Measurements from ENCODE around the gene RAB4A. TPM values are rescaled to one million over a fixed set of nuclear protein-coding genes. Genes with fewer than 3 reads are reported as not detected.

Gene RAB4A
- total and polyA plus RNA-seq, 9 of the 15 experiments (the other 6 are each of a cell fraction or from before 2014, with no cell fraction given) = 8.3 to 61.0 (median 26.7) TPM

GRCh38 chr1:229342656-229343569 lies 72.0 kb downstream of the RAB4A start, which contains the start of gene CCSAP (continued):
- no peak for TF ChIP-seq ZNF23 (CRISPR knock-in tag; IDR thresholded peaks at IDR 0.05)
- no peak for TF ChIP-seq NCOA6 (IDR thresholded peaks at IDR 0.05)
- no peak for TF ChIP-seq XRCC3 (IDR thresholded peaks at IDR 0.05)
- TF ChIP-seq CHD1 (IDR thresholded peaks at IDR 0.05; ENCODE audit: low read length) = peak; percentile 52
- TF ChIP-seq ZKSCAN3 (CRISPR knock-in tag; IDR thresholded peaks at IDR 0.05) = no peak
- no peak for TF ChIP-seq ZBTB40 (IDR thresholded peaks at IDR 0.05)
- no peak for TF ChIP-seq ZBTB40 (CRISPR knock-in tag; IDR thresholded peaks at IDR 0.05)
- TF ChIP-seq HNRNPLL (IDR thresholded peaks at IDR 0.05; ENCODE audit: low read depth, low read length, poor library complexity, severe bottlenecking) = peak; percentile 69
- peak; percentile 70; the same call in 1 of the 2 replicates for TF ChIP-seq SIN3B (IDR thresholded peaks at IDR 0.05; ENCODE audit: low read depth)
- no peak for TF ChIP-seq LEF1 (IDR thresholded peaks at IDR 0.05)
- TF ChIP-seq GABPA (tag; conservative IDR thresholded peaks at IDR 0.05; ENCODE audit: low read depth) = no peak; the same call in 1 of the 2 replicates
- TF ChIP-seq PATZ1 (CRISPR knock-in tag; IDR thresholded peaks at IDR 0.05; ENCODE audit: borderline replicate concordance) = no peak
